NB4 (cell line): ENCODE results near the gene PRDX2.

Experiments
- DNase-seq: peaks from one replicate; pipeline ENCODE4 v3.0.0; 2010; ENCODE audit warnings: low read depth
- H3K4me3 ChIP-seq: one replicate; pipeline ENCODE4 v1.5.1; 2011; ENCODE audit warnings: mild to moderate bottlenecking, low read depth, low read length, moderate library complexity
- CTCF ChIP-seq: IDR thresholded peaks from one replicate; pipeline ENCODE4 v1.5.1; 2012; ENCODE audit warnings: low read depth, low read length
- MYC ChIP-seq: IDR thresholded peaks from 2 replicates; pipeline ENCODE4 v1.6.1; 2011; ENCODE audit warnings: low read depth, low read length
- POLR2A ChIP-seq: IDR thresholded peaks from 2 replicates; pipeline ENCODE4 v1.6.1; 2011; ENCODE audit warnings: mild to moderate bottlenecking; ENCODE audit not compliant: insufficient read length; ENCODE audit errors: extremely low read depth
- TF ChIP-seq, protein P1 (sequence below): IDR thresholded peaks from 2 replicates; pipeline ENCODE4 v1.6.1; 2011; ENCODE audit warnings: low read depth, low read length

PRDX2 gene

GRCh38 chr19:12767666-12768065 is 33.9 kb downstream of the PRDX2 start:
- TF ChIP-seq, protein P1, sequence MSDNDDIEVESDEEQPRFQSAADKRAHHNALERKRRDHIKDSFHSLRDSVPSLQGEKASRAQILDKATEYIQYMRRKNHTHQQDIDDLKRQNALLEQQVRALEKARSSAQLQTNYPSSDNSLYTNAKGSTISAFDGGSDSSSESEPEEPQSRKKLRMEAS: no peak
- TF ChIP-seq MYC (no peak), POLR2A (no peak), CTCF (no peak)
- DNase-seq: no peak
- H3K4me3 ChIP-seq: no peak overlapping the region

GRCh38 chr19:12767150-12767549 is 34.5 kb downstream of the PRDX2 start:
- H3K4me3 ChIP-seq: no peak overlapping the region
- no peak for DNase-seq
- TF ChIP-seq POLR2A: no peak
- TF ChIP-seq, protein P1: no peak
- no peak for TF ChIP-seq CTCF
- TF ChIP-seq MYC: no peak

GRCh38 chr19:12766051-12766521 is 35.5 kb downstream of the PRDX2 start:
- DNase-seq: peak; percentile 80
- TF ChIP-seq CTCF: peak; percentile 40
- TF ChIP-seq MYC: peak; percentile 43; the same call in 1 of the 2 replicates
- TF ChIP-seq, protein P1: no peak; the same call in 1 of the 2 replicates
- TF ChIP-seq POLR2A: no peak
- H3K4me3 ChIP-seq: peak overlapping the region; percentile 38

GRCh38 chr19:12764698-12765097 is 36.9 kb downstream of the PRDX2 start:
- no peak for DNase-seq
- H3K4me3 ChIP-seq: no peak overlapping the region
- no peak for TF ChIP-seq POLR2A
- TF ChIP-seq, protein P1: no peak
- TF ChIP-seq CTCF: no peak
- no peak for TF ChIP-seq MYC

- DNase-seq: no peak
Observed at GRCh38 chr19:12763100-12763499, 38.5 kb downstream of the PRDX2 start.

More at GRCh38 chr19:12763100-12763499, 38.5 kb downstream of the PRDX2 start:
- TF ChIP-seq MYC: no peak
- TF ChIP-seq, protein P1: no peak
- no peak for TF ChIP-seq CTCF
- TF ChIP-seq POLR2A: no peak
- H3K4me3 ChIP-seq: no peak overlapping the region
